ENCODE data around the gene GLT1D1.

GLT1D1 gene

GRCh38 chr12:128992550-128992949 lies 139.3 kb downstream of the GLT1D1 start:
- H3K27ac Mint-ChIP-seq: no peak overlapping the region
- H3K4me1 Mint-ChIP-seq: no peaks in the 10 kb centered on the region
- H3K4me3 Mint-ChIP-seq: no peak overlapping the region
- H3K27me3 Mint-ChIP-seq (ENCODE audit: low read depth, poor library complexity): peaks cover 20% of the 10 kb centered on the region
- no peak for TF ChIP-seq CTCF (IDR thresholded peaks at IDR 0.05)
- peaks cover 25% of the 10 kb centered on the region for H3K9me3 Mint-ChIP-seq
- no peaks in the 10 kb centered on the region for H3K36me3 Mint-ChIP-seq (ENCODE audit: low read depth)
- no peak for DNase-seq

GRCh38 chr12:128994856-128995255 lies 141.6 kb downstream of the GLT1D1 start:
- Mint-ChIP-seq H3K27me3 (ENCODE audit: low read depth, poor library complexity) (peaks cover 20% of the 10 kb centered on the region), H3K4me3 (no peak overlapping the region), H3K27ac (peak overlapping the region; percentile 12), H3K36me3 (ENCODE audit: low read depth) (no peaks in the 10 kb centered on the region), H3K4me1 (no peaks in the 10 kb centered on the region), H3K9me3 (peaks cover 19% of the 10 kb centered on the region)
- no peak for DNase-seq
- TF ChIP-seq CTCF (IDR thresholded peaks at IDR 0.05): no peak

- no peaks in the 10 kb centered on the region for H3K4me1 Mint-ChIP-seq
- no peak for TF ChIP-seq CTCF (IDR thresholded peaks at IDR 0.05)
- no peaks in the 10 kb centered on the region for H3K36me3 Mint-ChIP-seq (ENCODE audit: low read depth)
- no peak overlapping the region for H3K27ac Mint-ChIP-seq
- peaks cover 24% of the 10 kb centered on the region for H3K27me3 Mint-ChIP-seq (ENCODE audit: low read depth, poor library complexity)
- DNase-seq: no peak
- H3K4me3 Mint-ChIP-seq: no peak overlapping the region
- peaks cover 15% of the 10 kb centered on the region for H3K9me3 Mint-ChIP-seq
These were observed 142.3 kb downstream of the GLT1D1 start for GRCh38 chr12:128995619-128996018.

GRCh38 chr12:129001826-129002225 lies 148.5 kb downstream of the GLT1D1 start:
- H3K4me3 Mint-ChIP-seq: no peak overlapping the region
- TF ChIP-seq CTCF (IDR thresholded peaks at IDR 0.05): no peak
- DNase-seq: no peak
- no peak overlapping the region for H3K27ac Mint-ChIP-seq
- peaks cover 15% of the 10 kb centered on the region for H3K27me3 Mint-ChIP-seq (ENCODE audit: low read depth, poor library complexity)
- H3K4me1 Mint-ChIP-seq: peaks cover 8% of the 10 kb centered on the region
- H3K9me3 Mint-ChIP-seq: peaks cover 9% of the 10 kb centered on the region
- no peaks in the 10 kb centered on the region for H3K36me3 Mint-ChIP-seq (ENCODE audit: low read depth)

GRCh38 chr12:129002427-129002826 lies 149.1 kb downstream of the GLT1D1 start:
- Mint-ChIP-seq H3K9me3 (peaks cover 4% of the 10 kb centered on the region), H3K4me1 (peaks cover 8% of the 10 kb centered on the region), H3K27me3 (ENCODE audit: low read depth, poor library complexity) (peaks cover 11% of the 10 kb centered on the region), H3K36me3 (ENCODE audit: low read depth) (no peaks in the 10 kb centered on the region), H3K4me3 (no peak overlapping the region), H3K27ac (peak overlapping the region; percentile 93)
- TF ChIP-seq CTCF (IDR thresholded peaks at IDR 0.05): no peak
- DNase-seq: no peak

- Mint-ChIP-seq H3K36me3 (ENCODE audit: low read depth) (no peaks in the 10 kb centered on the region), H3K9me3 (peaks cover 4% of the 10 kb centered on the region), H3K27me3 (ENCODE audit: low read depth, poor library complexity) (peaks cover 5% of the 10 kb centered on the region), H3K27ac (no peak overlapping the region), H3K4me1 (peaks cover 8% of the 10 kb centered on the region), H3K4me3 (no peak overlapping the region)
- TF ChIP-seq CTCF (IDR thresholded peaks at IDR 0.05): no peak
- DNase-seq: no peak
These were observed 152.1 kb downstream of the GLT1D1 start for GRCh38 chr12:129005416-129005815.

All from nephron progenitor cell (in vitro differentiated cells).